GM20000 (cell line): ENCODE results near the gene INPP1.

Experiments
- DNase-seq: peaks from one replicate; pipeline ENCODE4 v3.0.0; 2012; ENCODE audit warnings: low spot score
- CTCF ChIP-seq: IDR thresholded peaks from 2 replicates; pipeline ENCODE4 v1.5.1; 2012; ENCODE audit warnings: mild to moderate bottlenecking, control low read depth; ENCODE audit errors: extremely low read depth, missing control alignments

Gene INPP1

DNA sequence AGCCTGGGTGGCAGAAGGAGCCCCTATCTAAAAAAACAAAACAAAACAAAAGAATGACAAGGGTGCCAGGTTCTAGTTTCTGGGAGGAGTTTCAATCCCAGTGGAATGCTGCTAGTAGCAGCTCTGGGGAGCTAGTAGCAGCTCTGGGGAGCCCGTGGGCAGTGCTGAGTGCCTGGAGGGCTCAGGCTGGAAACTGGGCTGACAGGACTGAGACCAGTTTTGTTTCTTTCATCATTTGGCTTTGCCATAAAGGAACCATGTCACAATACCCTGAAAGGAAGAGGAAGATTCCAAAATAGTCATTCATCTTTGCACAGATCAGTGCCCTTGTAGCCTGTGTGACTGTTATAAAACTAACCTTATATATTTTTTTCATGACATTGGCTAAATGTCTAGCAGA, 75.3 kb downstream of the INPP1 start:
- no peak for DNase-seq
- no peak for TF ChIP-seq CTCF

DNA sequence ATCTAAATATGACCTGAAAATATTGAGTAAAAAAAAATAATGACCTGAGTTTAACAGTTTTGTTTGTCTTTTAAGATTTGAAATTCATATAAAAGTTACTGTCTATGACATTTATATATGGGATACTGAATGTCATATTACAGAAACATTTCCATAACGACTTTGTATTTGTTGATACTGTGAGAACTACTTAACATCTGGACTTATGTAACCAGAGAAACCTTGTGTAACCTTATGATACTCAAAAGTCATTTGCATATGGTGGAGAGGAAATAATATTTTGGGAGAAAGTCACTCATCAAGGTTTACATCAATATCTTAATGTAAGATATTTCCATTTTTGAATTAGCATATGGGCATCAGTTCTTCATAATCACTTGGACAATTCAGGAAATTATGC, 77.4 kb downstream of the INPP1 start:
- no peak for TF ChIP-seq CTCF
- no peak for DNase-seq
